GM23248 (cell line): ENCODE data around the gene PPM1H. TPM values are rescaled to one million over a fixed set of nuclear protein-coding genes. Genes with fewer than 3 reads are reported as not detected.

Experiments used
- DNase-seq: peaks from one replicate; pipeline ENCODE4 v3.0.0-alpha.2; 2015
- H2AFZ ChIP-seq: fragments of 200-600 bp; sonication (generic); 2 replicates; pipeline ENCODE4 v1.6.1; 2016; ENCODE audit warnings: antibody characterized with exemption
- H3F3A ChIP-seq: fragments of 200-600 bp; sonication (generic); 2 replicates; pipeline ENCODE4 v1.6.1; 2016; ENCODE audit warnings: mild to moderate bottlenecking, antibody characterized with exemption, mixed run types; ENCODE audit not compliant: insufficient read depth
- H3K27ac ChIP-seq: fragments of 200-600 bp; sonication (generic); 2 replicates; pipeline ENCODE4 v1.5.1; 2016; ENCODE audit warnings: mild to moderate bottlenecking
- H3K27me3 ChIP-seq: fragments of 200-600 bp; sonication (generic); replicated peaks from 2 replicates; pipeline ENCODE4 v1.6.1; 2016; ENCODE audit warnings: mild to moderate bottlenecking; ENCODE audit not compliant: insufficient read depth
- H3K36me3 ChIP-seq: fragments of 200-600 bp; sonication (generic); 2 replicates; pipeline ENCODE4 v1.6.1; 2016; ENCODE audit warnings: low read depth, mild to moderate bottlenecking
- H3K4me1 ChIP-seq: fragments of 200-600 bp; sonication (generic); 2 replicates; pipeline ENCODE4 v1.6.1; 2016; ENCODE audit warnings: mild to moderate bottlenecking; ENCODE audit not compliant: insufficient read depth
- H3K4me2 ChIP-seq: fragments of 200-600 bp; sonication (generic); one replicate; pipeline ENCODE4 v1.6.1; 2016; ENCODE audit warnings: mild to moderate bottlenecking; ENCODE audit not compliant: unreplicated experiment
- H3K4me3 ChIP-seq: fragments of 200-600 bp; sonication (generic); 2 replicates; pipeline ENCODE4 v1.5.1; 2016; ENCODE audit warnings: mild to moderate bottlenecking
- H3K79me2 ChIP-seq: fragments of 200-600 bp; sonication (generic); 2 replicates; pipeline ENCODE4 v1.6.1; 2016; ENCODE audit warnings: mild to moderate bottlenecking; ENCODE audit not compliant: insufficient read depth
- H3K9ac ChIP-seq: fragments of 200-600 bp; sonication (generic); 2 replicates; pipeline ENCODE4 v1.6.1; 2016; ENCODE audit warnings: mild to moderate bottlenecking
- H3K9me2 ChIP-seq: fragments of 200-600 bp; sonication (generic); 2 replicates; pipeline ENCODE4 v1.6.1; 2016; ENCODE audit warnings: mixed run types, mild to moderate bottlenecking, moderate library complexity; ENCODE audit not compliant: insufficient read depth
- H3K9me3 ChIP-seq: fragments of 200-600 bp; sonication (generic); one replicate; pipeline ENCODE4 v1.6.1; 2017; ENCODE audit warnings: low read depth
- H4K20me1 ChIP-seq: fragments of 200-600 bp; sonication (generic); 2 replicates; pipeline ENCODE4 v1.6.0; 2016; ENCODE audit not compliant: insufficient read depth
- EZH2 ChIP-seq: fragments of 200-600 bp; sonication (generic); IDR thresholded peaks from 2 replicates; pipeline ENCODE4 v1.6.1; 2018; ENCODE audit warnings: antibody characterized with exemption, mild to moderate bottlenecking; ENCODE audit not compliant: insufficient read depth, poor library complexity, severe bottlenecking
- EZH2phosphoT487 ChIP-seq: fragments of 200-600 bp; sonication (generic); IDR thresholded peaks from 2 replicates; pipeline ENCODE4 v1.6.1; 2018; ENCODE audit warnings: antibody characterized with exemption, moderate library complexity, mild to moderate bottlenecking, low read depth; ENCODE audit not compliant: insufficient read depth
- WGBS, 2 experiments: methylation state at CpG; one replicate each; pipeline ENCODE4 v1.1.6; 2015 to 2017; ENCODE audit warnings: low lambda C conversion rate in 2 of 2, low coverage in 1 of 2; ENCODE audit errors: missing lambda C conversion rate in 2 of 2; 5-methylcytosine and 5-hydroxymethylcytosine counted together
- in situ Hi-C: fragments of 300-500 bp; cut with MboI; formaldehyde crosslinking; loops from 2 replicates; pipeline ENCODE4 v1.15.0; 2020
- polyA plus RNA-seq: library from polyadenylated mRNA; unstranded; fragments of >200 nt; fragmentation: Nextera tagmentation; extraction: Ambion mirVana; gene quantifications from 2 replicates; pipeline ENCODE4 v1.2.1, GENCODE V29; 2016
- total RNA-seq: library from RNA; depleted of rRNA; stranded (reverse); fragments of >200 nt; shearing (Covaris generic); gene quantifications from 2 replicates; pipeline ENCODE4 v1.2.3, GENCODE V29; 2014

The PPM1H gene
- total and polyA plus RNA-seq, 2 experiments from 2014 or later, result 0.13 to 1.2 TPM

- no peaks in the 10 kb centered on the region for H3K27me3 ChIP-seq
- no peaks in the 10 kb centered on the region for H3K79me2 ChIP-seq
- 88 to 91% methylated on average over 2 of the region's 2 CpGs for WGBS, 2 experiments
- H3K4me2 ChIP-seq, result no peak overlapping the region
- no peaks in the 10 kb centered on the region for H3K36me3 ChIP-seq
- no peaks in the 10 kb centered on the region for H3F3A ChIP-seq
- no peaks in the 10 kb centered on the region for H3K9me3 ChIP-seq
- no peaks in the 10 kb centered on the region for H4K20me1 ChIP-seq
- in situ Hi-C loops, result no loop called here
- DNase-seq, result no peak
- TF ChIP-seq EZH2phosphoT487, result no peak
- TF ChIP-seq EZH2, result no peak
- H3K4me3 ChIP-seq, result no peak overlapping the region
- no peak overlapping the region for H3K27ac ChIP-seq
- no peak overlapping the region for H3K9ac ChIP-seq
- H3K4me1 ChIP-seq, result no peaks in the 10 kb centered on the region
- no peaks in the 10 kb centered on the region for H3K9me2 ChIP-seq
- no peak overlapping the region for H2AFZ ChIP-seq
Observed at GRCh38 chr12:62776997-62777396, 158.0 kb downstream of the PPM1H start.

GRCh38 chr12:62776575-62776974 is 158.4 kb downstream of the PPM1H start:
- Histone ChIP-seq H3K36me3 (no peaks in the 10 kb centered on the region), H3K27ac (no peak overlapping the region), H3K9ac (no peak overlapping the region), H3K9me2 (no peaks in the 10 kb centered on the region), H3F3A (no peaks in the 10 kb centered on the region), H2AFZ (no peak overlapping the region), H4K20me1 (no peaks in the 10 kb centered on the region), H3K4me2 (no peak overlapping the region), H3K9me3 (no peaks in the 10 kb centered on the region), H3K27me3 (no peaks in the 10 kb centered on the region), H3K79me2 (no peaks in the 10 kb centered on the region), H3K4me1 (no peaks in the 10 kb centered on the region), H3K4me3 (no peak overlapping the region)
- TF ChIP-seq EZH2phosphoT487, result no peak
- no peak for TF ChIP-seq EZH2
- in situ Hi-C loops, result no loop called here
- no peak for DNase-seq

GRCh38 chr12:62774794-62775193 is 160.2 kb downstream of the PPM1H start:
- H3K4me3 ChIP-seq, result no peak overlapping the region
- H3K4me2 ChIP-seq, result no peak overlapping the region
- no peak overlapping the region for H3K27ac ChIP-seq
- no peaks in the 10 kb centered on the region for H3K9me2 ChIP-seq
- no peak for DNase-seq
- no peak overlapping the region for H3K9ac ChIP-seq
- H3K27me3 ChIP-seq, result no peaks in the 10 kb centered on the region
- no peaks in the 10 kb centered on the region for H3K9me3 ChIP-seq
- H4K20me1 ChIP-seq, result no peaks in the 10 kb centered on the region
- 95 to 97% methylated on average over 8 of the region's 8 CpGs for whole genome bisulfite sequencing, 2 experiments
- no peaks in the 10 kb centered on the region for H3K36me3 ChIP-seq
- TF ChIP-seq EZH2phosphoT487 (no peak), EZH2 (no peak)
- no peaks in the 10 kb centered on the region for H3K4me1 ChIP-seq
- in situ Hi-C loops, result no loop called here
- H2AFZ ChIP-seq, result no peak overlapping the region
- no peaks in the 10 kb centered on the region for H3F3A ChIP-seq
- H3K79me2 ChIP-seq, result no peaks in the 10 kb centered on the region

- Histone ChIP-seq H3K9me3 (no peaks in the 10 kb centered on the region), H3K36me3 (no peaks in the 10 kb centered on the region), H3K4me1 (peaks cover 7% of the 10 kb centered on the region), H3K9ac (no peak overlapping the region), H3K79me2 (no peaks in the 10 kb centered on the region), H2AFZ (no peak overlapping the region), H3K27me3 (no peaks in the 10 kb centered on the region), H3F3A (peaks cover 5% of the 10 kb centered on the region; the same call in 1 of the 2 replicates), H3K4me2 (no peak overlapping the region), H3K4me3 (no peak overlapping the region), H3K27ac (no peak overlapping the region), H4K20me1 (no peaks in the 10 kb centered on the region), H3K9me2 (no peaks in the 10 kb centered on the region)
- in situ Hi-C loops, result no loop called here
- peak; percentile 22 for DNase-seq
- no peak for TF ChIP-seq EZH2phosphoT487
- TF ChIP-seq EZH2, result no peak
- WGBS, 2 experiments, result 90 to 97% methylated on average over 4 of the region's 4 CpGs
Observed at GRCh38 chr12:62772416-62772955, 162.5 kb downstream of the PPM1H start.

GRCh38 chr12:62771828-62772227 is 163.1 kb downstream of the PPM1H start:
- H3K9me3 ChIP-seq, result no peaks in the 10 kb centered on the region
- no peak overlapping the region for H3K4me2 ChIP-seq
- 98 to 100% methylated on average over 2 of the region's 2 CpGs for WGBS, 2 experiments
- H2AFZ ChIP-seq, result no peak overlapping the region
- in situ Hi-C loops, result no loop called here
- no peak for DNase-seq
- H3K79me2 ChIP-seq, result no peaks in the 10 kb centered on the region
- no peaks in the 10 kb centered on the region for H3K9me2 ChIP-seq
- no peaks in the 10 kb centered on the region for H3K27me3 ChIP-seq
- H3K27ac ChIP-seq, result no peak overlapping the region
- no peak for TF ChIP-seq EZH2phosphoT487
- no peak for TF ChIP-seq EZH2
- no peaks in the 10 kb centered on the region for H3K36me3 ChIP-seq
- peaks cover 5% of the 10 kb centered on the region; the same call in 1 of the 2 replicates for H3F3A ChIP-seq
- H3K9ac ChIP-seq, result no peak overlapping the region
- H3K4me1 ChIP-seq, result peaks cover 13% of the 10 kb centered on the region
- no peak overlapping the region for H3K4me3 ChIP-seq
- H4K20me1 ChIP-seq, result no peaks in the 10 kb centered on the region
